ENCODE data around the gene NPY.

DNA sequence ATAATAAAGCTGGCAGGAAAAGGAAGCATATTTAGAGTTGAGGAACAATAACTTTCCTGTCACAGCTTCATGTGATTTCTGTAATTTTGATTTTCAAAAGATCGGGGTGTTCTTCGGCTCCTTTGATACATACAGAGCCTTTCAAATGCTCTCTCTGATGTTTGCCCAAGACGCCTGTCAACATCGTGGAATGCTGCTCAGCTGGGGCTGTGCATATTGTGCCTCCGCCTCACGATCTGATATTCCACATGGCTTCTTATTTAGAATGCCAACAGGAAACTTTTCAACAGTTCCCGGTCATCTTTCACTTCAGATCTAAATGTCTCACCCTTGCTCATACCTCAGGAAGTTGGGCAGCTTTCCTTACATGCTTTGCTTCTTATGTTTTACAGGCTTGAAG is 7.3 kb downstream of the NPY start:
- TF ChIP-seq, protein P1, sequence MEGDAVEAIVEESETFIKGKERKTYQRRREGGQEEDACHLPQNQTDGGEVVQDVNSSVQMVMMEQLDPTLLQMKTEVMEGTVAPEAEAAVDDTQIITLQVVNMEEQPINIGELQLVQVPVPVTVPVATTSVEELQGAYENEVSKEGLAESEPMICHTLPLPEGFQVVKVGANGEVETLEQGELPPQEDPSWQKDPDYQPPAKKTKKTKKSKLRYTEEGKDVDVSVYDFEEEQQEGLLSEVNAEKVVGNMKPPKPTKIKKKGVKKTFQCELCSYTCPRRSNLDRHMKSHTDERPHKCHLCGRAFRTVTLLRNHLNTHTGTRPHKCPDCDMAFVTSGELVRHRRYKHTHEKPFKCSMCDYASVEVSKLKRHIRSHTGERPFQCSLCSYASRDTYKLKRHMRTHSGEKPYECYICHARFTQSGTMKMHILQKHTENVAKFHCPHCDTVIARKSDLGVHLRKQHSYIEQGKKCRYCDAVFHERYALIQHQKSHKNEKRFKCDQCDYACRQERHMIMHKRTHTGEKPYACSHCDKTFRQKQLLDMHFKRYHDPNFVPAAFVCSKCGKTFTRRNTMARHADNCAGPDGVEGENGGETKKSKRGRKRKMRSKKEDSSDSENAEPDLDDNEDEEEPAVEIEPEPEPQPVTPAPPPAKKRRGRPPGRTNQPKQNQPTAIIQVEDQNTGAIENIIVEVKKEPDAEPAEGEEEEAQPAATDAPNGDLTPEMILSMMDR (IDR thresholded peaks at IDR 0.05; ENCODE audit: insufficient read depth, low read depth, low read length), result no peak
- no peak for TF ChIP-seq EZH2 (IDR thresholded peaks at IDR 0.05; ENCODE audit: insufficient read depth, low read length)

All from astrocyte (in vitro differentiated cells and primary cell).